GM23248 (cell line): ENCODE data around the gene GPR173. TPM values are rescaled to one million over a fixed set of nuclear protein-coding genes. Genes with fewer than 3 reads are reported as not detected.
A peak's percentile ranks its signal among the peaks of the same experiment; 100 is the strongest.

Source experiments
- DNase-seq: peaks from one replicate; pipeline ENCODE4 v3.0.0-alpha.2; 2015
- H2AFZ ChIP-seq: fragments of 200-600 bp; sonication (generic); 2 replicates; pipeline ENCODE4 v1.6.1; 2016; ENCODE audit warnings: antibody characterized with exemption
- H3F3A ChIP-seq: fragments of 200-600 bp; sonication (generic); 2 replicates; pipeline ENCODE4 v1.6.1; 2016; ENCODE audit warnings: mild to moderate bottlenecking, antibody characterized with exemption, mixed run types; ENCODE audit not compliant: insufficient read depth
- H3K27ac ChIP-seq: fragments of 200-600 bp; sonication (generic); 2 replicates; pipeline ENCODE4 v1.5.1; 2016; ENCODE audit warnings: mild to moderate bottlenecking
- H3K27me3 ChIP-seq: fragments of 200-600 bp; sonication (generic); replicated peaks from 2 replicates; pipeline ENCODE4 v1.6.1; 2016; ENCODE audit warnings: mild to moderate bottlenecking; ENCODE audit not compliant: insufficient read depth
- H3K36me3 ChIP-seq: fragments of 200-600 bp; sonication (generic); 2 replicates; pipeline ENCODE4 v1.6.1; 2016; ENCODE audit warnings: low read depth, mild to moderate bottlenecking
- H3K4me1 ChIP-seq: fragments of 200-600 bp; sonication (generic); 2 replicates; pipeline ENCODE4 v1.6.1; 2016; ENCODE audit warnings: mild to moderate bottlenecking; ENCODE audit not compliant: insufficient read depth
- H3K4me2 ChIP-seq: fragments of 200-600 bp; sonication (generic); one replicate; pipeline ENCODE4 v1.6.1; 2016; ENCODE audit warnings: mild to moderate bottlenecking; ENCODE audit not compliant: unreplicated experiment
- H3K4me3 ChIP-seq: fragments of 200-600 bp; sonication (generic); 2 replicates; pipeline ENCODE4 v1.5.1; 2016; ENCODE audit warnings: mild to moderate bottlenecking
- H3K79me2 ChIP-seq: fragments of 200-600 bp; sonication (generic); 2 replicates; pipeline ENCODE4 v1.6.1; 2016; ENCODE audit warnings: mild to moderate bottlenecking; ENCODE audit not compliant: insufficient read depth
- H3K9ac ChIP-seq: fragments of 200-600 bp; sonication (generic); 2 replicates; pipeline ENCODE4 v1.6.1; 2016; ENCODE audit warnings: mild to moderate bottlenecking
- H3K9me2 ChIP-seq: fragments of 200-600 bp; sonication (generic); 2 replicates; pipeline ENCODE4 v1.6.1; 2016; ENCODE audit warnings: mixed run types, mild to moderate bottlenecking, moderate library complexity; ENCODE audit not compliant: insufficient read depth
- H3K9me3 ChIP-seq: fragments of 200-600 bp; sonication (generic); one replicate; pipeline ENCODE4 v1.6.1; 2017; ENCODE audit warnings: low read depth
- H4K20me1 ChIP-seq: fragments of 200-600 bp; sonication (generic); 2 replicates; pipeline ENCODE4 v1.6.0; 2016; ENCODE audit not compliant: insufficient read depth
- EZH2 ChIP-seq: fragments of 200-600 bp; sonication (generic); IDR thresholded peaks from 2 replicates; pipeline ENCODE4 v1.6.1; 2018; ENCODE audit warnings: antibody characterized with exemption, mild to moderate bottlenecking; ENCODE audit not compliant: insufficient read depth, poor library complexity, severe bottlenecking
- EZH2phosphoT487 ChIP-seq: fragments of 200-600 bp; sonication (generic); IDR thresholded peaks from 2 replicates; pipeline ENCODE4 v1.6.1; 2018; ENCODE audit warnings: antibody characterized with exemption, moderate library complexity, mild to moderate bottlenecking, low read depth; ENCODE audit not compliant: insufficient read depth
- WGBS, 2 experiments: methylation state at CpG; one replicate each; pipeline ENCODE4 v1.1.6; 2015 to 2017; ENCODE audit warnings: low lambda C conversion rate in 2 of 2, low coverage in 1 of 2; ENCODE audit errors: missing lambda C conversion rate in 2 of 2; 5-methylcytosine and 5-hydroxymethylcytosine counted together
- in situ Hi-C: fragments of 300-500 bp; cut with MboI; formaldehyde crosslinking; loops from 2 replicates; pipeline ENCODE4 v1.15.0; 2020
- polyA plus RNA-seq: library from polyadenylated mRNA; unstranded; fragments of >200 nt; fragmentation: Nextera tagmentation; extraction: Ambion mirVana; gene quantifications from 2 replicates; pipeline ENCODE4 v1.2.1, GENCODE V29; 2016
- total RNA-seq: library from RNA; depleted of rRNA; stranded (reverse); fragments of >200 nt; shearing (Covaris generic); gene quantifications from 2 replicates; pipeline ENCODE4 v1.2.3, GENCODE V29; 2014

Gene GPR173
- total and polyA plus RNA-seq, 2 experiments from 2014 or later, result 0.24 to 0.86 TPM

DNA sequence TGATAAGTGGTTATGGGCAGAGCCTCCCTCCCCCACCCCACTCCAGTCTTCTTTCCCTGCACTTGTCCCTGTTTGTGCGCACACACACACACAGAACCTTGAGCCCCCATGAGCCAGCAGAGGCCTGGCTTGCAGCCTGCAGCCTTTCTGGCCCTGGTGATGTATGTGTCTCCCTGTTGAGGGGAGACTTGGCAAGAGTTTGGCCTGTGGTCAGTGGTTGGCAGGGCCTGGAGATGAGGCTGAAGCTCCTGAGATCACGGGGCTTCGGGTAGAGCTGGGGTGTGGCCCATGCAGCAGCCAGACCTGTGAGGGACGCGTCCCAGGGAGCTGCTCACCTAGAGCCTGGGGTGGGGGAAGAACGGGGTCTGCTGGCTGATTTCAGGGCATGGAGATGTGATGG lies 2.3 kb downstream of the GPR173 start:
- no peaks in the 10 kb centered on the region for H3K27me3 ChIP-seq
- no peak overlapping the region for H3K27ac ChIP-seq
- no peaks in the 10 kb centered on the region for H4K20me1 ChIP-seq
- H3K4me2 ChIP-seq, result no peak overlapping the region
- 0 out of 2 replicates have a peak overlapping the region, but pooled peaks have one; percentile 14 for H3K9ac ChIP-seq
- peak; percentile 45 for DNase-seq
- no peak overlapping the region for H2AFZ ChIP-seq
- WGBS, 2 experiments, result 21 to 49% methylated on average over 5 to 6 of the region's 6 CpGs
- H3K36me3 ChIP-seq, result no peaks in the 10 kb centered on the region
- no peak for TF ChIP-seq EZH2phosphoT487
- TF ChIP-seq EZH2, result no peak
- in situ Hi-C loops, result no loop called here
- H3K9me2 ChIP-seq, result no peaks in the 10 kb centered on the region
- H3K4me1 ChIP-seq, result peaks cover 5% of the 10 kb centered on the region
- no peaks in the 10 kb centered on the region for H3K9me3 ChIP-seq
- 0 out of 2 replicates have a peak, but pooled peaks cover 5% of the 10 kb centered on the region for H3F3A ChIP-seq
- peaks cover 66% of the 10 kb centered on the region for H3K79me2 ChIP-seq
- peak overlapping the region; percentile 32 for H3K4me3 ChIP-seq

DNA sequence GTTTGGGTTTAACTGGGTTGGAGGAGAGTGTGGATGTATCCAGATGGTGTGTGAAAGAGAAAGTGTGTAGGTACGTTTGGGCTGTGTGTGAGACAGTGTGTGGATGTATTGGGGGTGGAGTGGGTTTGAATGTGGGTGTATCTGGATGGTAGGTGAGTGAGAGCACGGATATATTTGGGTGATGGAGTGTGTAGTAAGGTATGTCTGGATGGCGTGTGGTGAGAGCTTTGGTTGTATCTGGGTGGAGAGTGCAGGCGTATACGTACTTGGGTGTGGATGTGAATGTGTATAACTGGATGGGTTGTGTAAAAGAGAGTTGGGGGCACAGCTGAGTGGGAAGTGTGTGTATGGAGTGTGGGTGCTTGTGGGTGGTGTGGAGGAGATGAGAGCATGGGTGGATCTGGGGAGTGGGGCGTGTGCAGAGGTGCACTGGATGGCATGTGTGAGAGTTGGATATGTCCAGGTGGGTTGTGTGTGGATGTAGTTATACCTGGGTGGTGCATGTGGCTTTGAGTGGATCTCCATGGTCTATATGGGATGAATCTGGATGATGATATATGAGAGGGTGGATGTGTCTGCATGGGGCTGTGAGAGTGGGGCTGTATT lies 6.8 kb downstream of the GPR173 start:
- DNase-seq, result no peak
- Histone ChIP-seq H2AFZ (no peak overlapping the region), H3K9me3 (no peaks in the 10 kb centered on the region), H3K4me3 (no peak overlapping the region), H3K27ac (no peak overlapping the region), H3K27me3 (no peaks in the 10 kb centered on the region), H3K79me2 (peaks cover 61% of the 10 kb centered on the region), H3K9me2 (no peaks in the 10 kb centered on the region), H3K9ac (no peak overlapping the region), H3F3A (no peaks in the 10 kb centered on the region), H3K4me1 (no peaks in the 10 kb centered on the region), H4K20me1 (no peaks in the 10 kb centered on the region), H3K4me2 (no peak overlapping the region), H3K36me3 (no peaks in the 10 kb centered on the region)
- TF ChIP-seq EZH2 (no peak), EZH2phosphoT487 (no peak)
- in situ Hi-C loops, result no loop called here
- 96 to 98% methylated on average over 5 to 6 of the region's 6 CpGs for WGBS, 2 experiments

DNA sequence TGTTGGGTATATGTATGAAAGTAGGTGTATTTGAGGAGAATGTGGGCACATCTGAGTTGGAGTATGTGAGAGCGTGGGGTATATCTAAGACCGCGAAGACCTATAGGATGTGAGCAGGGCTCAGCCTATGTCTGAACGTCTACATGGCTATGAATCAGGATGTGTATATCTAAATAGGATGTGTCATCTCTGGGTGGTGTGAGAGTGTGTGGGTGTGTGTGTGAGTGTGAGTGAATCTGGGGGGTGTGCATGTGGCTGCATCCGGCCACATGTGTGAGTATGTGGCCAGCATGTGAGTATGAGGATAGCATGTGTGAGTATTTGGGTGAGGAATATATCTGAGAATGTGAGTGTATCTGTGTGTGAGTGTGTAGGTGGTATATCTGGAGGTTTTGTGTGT lies 7.7 kb downstream of the GPR173 start:
- Histone ChIP-seq H3K4me2 (no peak overlapping the region), H3K9me2 (no peaks in the 10 kb centered on the region), H3K4me1 (no peaks in the 10 kb centered on the region), H4K20me1 (no peaks in the 10 kb centered on the region), H3K27ac (no peak overlapping the region), H3K9me3 (no peaks in the 10 kb centered on the region), H3K4me3 (no peak overlapping the region), H2AFZ (no peak overlapping the region), H3K79me2 (peaks cover 52% of the 10 kb centered on the region), H3K36me3 (no peaks in the 10 kb centered on the region), H3K9ac (no peak overlapping the region), H3F3A (no peaks in the 10 kb centered on the region), H3K27me3 (no peaks in the 10 kb centered on the region)
- in situ Hi-C loops, result no loop called here
- peak; percentile 41 for DNase-seq
- WGBS, 2 experiments, result 62 to 82% methylated on average over 4 to 5 of the region's 5 CpGs
- TF ChIP-seq EZH2, result no peak
- no peak for TF ChIP-seq EZH2phosphoT487

DNA sequence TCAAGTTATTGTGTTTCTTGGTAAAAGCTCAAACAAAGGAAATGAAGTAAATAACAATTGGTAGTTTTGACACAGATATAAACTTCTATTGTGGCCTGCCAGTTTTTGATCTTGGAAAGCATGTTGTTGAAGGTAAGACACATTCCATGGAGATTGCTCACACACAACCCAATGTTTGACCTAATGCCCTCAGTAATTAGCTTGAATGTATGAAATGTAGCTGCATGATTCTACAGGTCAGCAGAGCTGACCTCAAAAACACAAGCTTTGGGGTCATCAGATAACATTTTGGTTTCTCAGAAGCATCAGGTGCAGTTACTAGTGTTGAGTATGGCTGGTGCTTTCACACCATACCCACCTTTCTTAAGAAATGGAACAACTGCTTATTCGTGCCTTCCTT lies 16.5 kb downstream of the GPR173 start:
- no peaks in the 10 kb centered on the region for H3K9me3 ChIP-seq

DNA sequence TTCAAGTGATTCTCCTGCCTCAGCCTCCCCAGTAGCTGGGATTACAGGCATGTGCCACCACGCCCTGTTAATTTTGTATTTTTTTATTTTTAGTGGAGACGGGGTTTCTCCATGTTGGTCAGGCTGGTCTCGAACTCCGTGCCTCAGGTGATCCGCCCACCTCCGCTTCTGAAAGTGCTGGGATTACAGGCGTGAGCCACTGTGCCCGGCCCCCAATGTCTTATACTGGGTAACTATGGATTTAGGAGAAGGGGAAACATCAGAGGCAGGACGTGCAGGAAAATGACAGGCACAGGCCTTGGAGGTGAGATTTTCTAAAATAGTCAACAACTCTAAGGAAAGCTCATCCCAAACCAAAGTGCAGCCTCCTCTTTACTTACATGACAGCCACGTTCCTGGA lies 22.5 kb downstream of the GPR173 start:
- TF ChIP-seq EZH2, result no peak
- no peak for TF ChIP-seq EZH2phosphoT487
- in situ Hi-C loops, result no loop called here

More for the DNA sequence above, 16.5 kb downstream of the GPR173 start:
- H3K9ac ChIP-seq, result no peak overlapping the region
- no peak overlapping the region for H3K27ac ChIP-seq
- no peaks in the 10 kb centered on the region for H3K4me1 ChIP-seq
- no peak overlapping the region for H2AFZ ChIP-seq
- peaks cover 9% of the 10 kb centered on the region for H3K79me2 ChIP-seq
- no peak overlapping the region for H3K4me2 ChIP-seq
- no peaks in the 10 kb centered on the region for H4K20me1 ChIP-seq
- in situ Hi-C loops, result no loop called here
- DNase-seq, result no peak
- no peak overlapping the region for H3K4me3 ChIP-seq
- no peaks in the 10 kb centered on the region for H3K9me2 ChIP-seq
- TF ChIP-seq EZH2phosphoT487, result no peak
- TF ChIP-seq EZH2, result no peak
- H3K36me3 ChIP-seq, result no peaks in the 10 kb centered on the region
- H3F3A ChIP-seq, result no peaks in the 10 kb centered on the region
- 87 to 100% methylated on average over 1 of the region's 1 CpG for WGBS, 2 experiments
- no peaks in the 10 kb centered on the region for H3K27me3 ChIP-seq

More for the DNA sequence above, 22.5 kb downstream of the GPR173 start:
- DNase-seq, result no peak
- H3K27me3 ChIP-seq, result no peaks in the 10 kb centered on the region
- H3K9ac ChIP-seq, result no peak overlapping the region
- H3K79me2 ChIP-seq, result peaks cover 3% of the 10 kb centered on the region
- H3K27ac ChIP-seq, result no peak overlapping the region
- no peak overlapping the region for H3K4me2 ChIP-seq
- H3K9me3 ChIP-seq, result no peaks in the 10 kb centered on the region
- no peaks in the 10 kb centered on the region for H4K20me1 ChIP-seq
- H3K36me3 ChIP-seq, result no peaks in the 10 kb centered on the region
- WGBS, 2 experiments, result 84 to 97% methylated on average over 6 to 10 of the region's 10 CpGs
- H3K4me1 ChIP-seq, result no peaks in the 10 kb centered on the region
- no peaks in the 10 kb centered on the region for H3K9me2 ChIP-seq
- H3K4me3 ChIP-seq, result no peak overlapping the region
- no peaks in the 10 kb centered on the region for H3F3A ChIP-seq
- H2AFZ ChIP-seq, result no peak overlapping the region
